ENCODE data around the gene NECTIN1. TPM values are rescaled to one million over a fixed set of nuclear protein-coding genes. Genes with fewer than 3 reads are reported as not detected.

NECTIN1 gene
- total and polyA plus RNA-seq, 2 of the 13 experiments (the other 11 are each of a cell fraction or from before 2014, with no cell fraction given), result 3.9 to 7.3 TPM

GRCh38 chr11:119728651-119729580 lies at the start of gene NECTIN1 (continued):
- TF ChIP-seq, protein P1, sequence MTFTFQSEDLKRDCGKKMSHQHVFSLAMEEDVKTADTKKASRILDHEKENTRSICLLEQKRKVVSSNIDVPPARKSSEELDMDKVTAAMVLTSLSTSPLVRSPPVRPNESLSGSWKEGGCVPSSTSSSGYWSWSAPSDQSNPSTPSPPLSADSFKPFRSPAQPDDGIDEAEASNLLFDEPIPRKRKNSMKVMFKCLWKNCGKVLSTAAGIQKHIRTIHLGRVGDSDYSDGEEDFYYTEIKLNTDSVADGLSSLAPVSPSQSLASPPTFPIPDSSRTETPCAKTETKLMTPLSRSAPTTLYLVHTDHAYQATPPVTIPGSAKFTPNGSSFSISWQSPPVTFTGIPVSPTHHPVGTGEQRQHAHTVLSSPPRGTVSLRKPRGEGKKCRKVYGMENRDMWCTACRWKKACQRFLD (CRISPR knock-in tag; IDR thresholded peaks at IDR 0.05; ENCODE audit: borderline replicate concordance), result 0 out of 2 replicates have a peak, but pooled peaks have one; percentile 39
- TF ChIP-seq MIER3 (CRISPR knock-in tag; IDR thresholded peaks at IDR 0.05; ENCODE audit: borderline replicate concordance) (no peak), DNMT1 (CRISPR knock-in tag; IDR thresholded peaks at IDR 0.05) (0 out of 2 replicates have a peak, but pooled peaks have one; percentile 62), ZNF850 (CRISPR knock-in tag; conservative IDR thresholded peaks at IDR 0.05) (peak; percentile 93; the same call in 1 of the 2 replicates), RBFOX2 (IDR thresholded peaks at IDR 0.05; ENCODE audit: low read depth, low read length) (peak; percentile 71), ZNF337 (CRISPR knock-in tag; IDR thresholded peaks at IDR 0.05; ENCODE audit: borderline replicate concordance, low read depth) (no peak), STAG1 (CRISPR knock-in tag; IDR thresholded peaks at IDR 0.05) (peak; percentile 89), PTBP1 (IDR thresholded peaks at IDR 0.05; ENCODE audit: low read depth, low read length, poor library complexity, severe bottlenecking) (no peak), ZNF891 (CRISPR knock-in tag; IDR thresholded peaks at IDR 0.05) (no peak), ZNF564 (CRISPR knock-in tag; IDR thresholded peaks at IDR 0.05) (no peak), ZNF616 (CRISPR knock-in tag; IDR thresholded peaks at IDR 0.05; ENCODE audit: low read depth) (0 out of 2 replicates have a peak, but pooled peaks have one; percentile 7), ZNF251 (CRISPR knock-in tag; IDR thresholded peaks at IDR 0.05) (no peak), TAF15 (IDR thresholded peaks at IDR 0.05; ENCODE audit: low read depth, low read length, poor library complexity, severe bottlenecking) (no peak), ZFP62 (CRISPR knock-in tag; IDR thresholded peaks at IDR 0.05) (no peak), ARNT2 (CRISPR knock-in tag; IDR thresholded peaks at IDR 0.05; ENCODE audit: low read depth) (peak; percentile 74), HOXA3 (CRISPR knock-in tag; IDR thresholded peaks at IDR 0.05) (peak; percentile 51; the same call in 1 of the 2 replicates), ZFP36 (IDR thresholded peaks at IDR 0.05; ENCODE audit: borderline replicate concordance, low read depth, low read length, partially characterized antibody) (no peak), CBX1 (IDR thresholded peaks at IDR 0.05; ENCODE audit: low read depth) (no peak), ZFP90 (CRISPR knock-in tag; IDR thresholded peaks at IDR 0.05; ENCODE audit: borderline replicate concordance) (0 out of 2 replicates have a peak, but pooled peaks have one; percentile 23), U2AF1 (optimal IDR thresholded peaks at IDR 0.05; ENCODE audit: low read depth, low read length) (no peak), FOXA3 (CRISPR knock-in tag; IDR thresholded peaks at IDR 0.05) (0 out of 2 replicates have a peak, but pooled peaks have one; percentile 5), PPARG (CRISPR knock-in tag; conservative IDR thresholded peaks at IDR 0.05) (peak; percentile 48; the same call in 1 of the 2 replicates), ZNF264 (CRISPR knock-in tag; IDR thresholded peaks at IDR 0.05) (no peak)
- TF ChIP-seq, protein P2, sequence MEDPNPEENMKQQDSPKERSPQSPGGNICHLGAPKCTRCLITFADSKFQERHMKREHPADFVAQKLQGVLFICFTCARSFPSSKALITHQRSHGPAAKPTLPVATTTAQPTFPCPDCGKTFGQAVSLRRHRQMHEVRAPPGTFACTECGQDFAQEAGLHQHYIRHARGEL (CRISPR knock-in tag; IDR thresholded peaks at IDR 0.05), result no peak
- TF ChIP-seq, protein P3, sequence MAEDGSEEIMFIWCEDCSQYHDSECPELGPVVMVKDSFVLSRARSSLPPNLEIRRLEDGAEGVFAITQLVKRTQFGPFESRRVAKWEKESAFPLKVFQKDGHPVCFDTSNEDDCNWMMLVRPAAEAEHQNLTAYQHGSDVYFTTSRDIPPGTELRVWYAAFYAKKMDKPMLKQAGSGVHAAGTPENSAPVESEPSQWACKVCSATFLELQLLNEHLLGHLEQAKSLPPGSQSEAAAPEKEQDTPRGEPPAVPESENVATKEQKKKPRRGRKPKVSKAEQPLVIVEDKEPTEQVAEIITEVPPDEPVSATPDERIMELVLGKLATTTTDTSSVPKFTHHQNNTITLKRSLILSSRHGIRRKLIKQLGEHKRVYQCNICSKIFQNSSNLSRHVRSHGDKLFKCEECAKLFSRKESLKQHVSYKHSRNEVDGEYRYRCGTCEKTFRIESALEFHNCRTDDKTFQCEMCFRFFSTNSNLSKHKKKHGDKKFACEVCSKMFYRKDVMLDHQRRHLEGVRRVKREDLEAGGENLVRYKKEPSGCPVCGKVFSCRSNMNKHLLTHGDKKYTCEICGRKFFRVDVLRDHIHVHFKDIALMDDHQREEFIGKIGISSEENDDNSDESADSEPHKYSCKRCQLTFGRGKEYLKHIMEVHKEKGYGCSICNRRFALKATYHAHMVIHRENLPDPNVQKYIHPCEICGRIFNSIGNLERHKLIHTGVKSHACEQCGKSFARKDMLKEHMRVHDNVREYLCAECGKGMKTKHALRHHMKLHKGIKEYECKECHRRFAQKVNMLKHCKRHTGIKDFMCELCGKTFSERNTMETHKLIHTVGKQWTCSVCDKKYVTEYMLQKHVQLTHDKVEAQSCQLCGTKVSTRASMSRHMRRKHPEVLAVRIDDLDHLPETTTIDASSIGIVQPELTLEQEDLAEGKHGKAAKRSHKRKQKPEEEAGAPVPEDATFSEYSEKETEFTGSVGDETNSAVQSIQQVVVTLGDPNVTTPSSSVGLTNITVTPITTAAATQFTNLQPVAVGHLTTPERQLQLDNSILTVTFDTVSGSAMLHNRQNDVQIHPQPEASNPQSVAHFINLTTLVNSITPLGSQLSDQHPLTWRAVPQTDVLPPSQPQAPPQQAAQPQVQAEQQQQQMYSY (CRISPR knock-in tag; IDR thresholded peaks at IDR 0.05), result 0 out of 2 replicates have a peak, but pooled peaks have one; percentile 13

All from HepG2 (cell line).